Panc1 (cell line): ENCODE data around the gene NOL9. TPM values are rescaled to one million over a fixed set of nuclear protein-coding genes. Genes with fewer than 3 reads are reported as not detected.
"Not testable (repeated sequence)": the region's sequence is repeated elsewhere in the genome, so short reads cannot be mapped to it uniquely, and the experiment has no call there.

Source experiments
- ATAC-seq: fragments of 200-7000 bp; cut with Tn5 transposase; 2 replicates; pipeline ENCODE4 v1.9.1; 2020; ENCODE audit warnings: mild to moderate bottlenecking, moderate library complexity
- BruUV-seq: library from RNA; stranded (reverse); fragments of 400-500 nt; replicated peaks from 2 replicates; lab custom pipeline; 2021; lab: Mats Ljungman, UMichigan
- CTCF ChIA-PET: fragments of 300-600 bp; sonication (Branson Sonifier 250); formaldehyde crosslinking; loops from one replicate; lab custom pipeline; 2022; ENCODE audit warnings: antibody characterized with exemption; lab: Charles Lee
- POLR2A ChIA-PET: fragments of 300-600 bp; sonication (Branson Sonifier 250); formaldehyde crosslinking; loops from one replicate; lab custom pipeline; 2022; ENCODE audit warnings: antibody characterized with exemption; lab: Charles Lee
- DNase-seq: peaks from one replicate; pipeline ENCODE4 v3.0.0-alpha.2; 2010; ENCODE audit warnings: low read depth, low spot score
- H3K27ac ChIP-seq: 2 replicates; pipeline ENCODE4 v1.5.1; 2011; ENCODE audit warnings: mild to moderate bottlenecking, low read length, inconsistent platforms
- H3K27me3 ChIP-seq: fragments of 200-500 bp; sonication (Bioruptor generic); 2 replicates; pipeline ENCODE4 v1.6.0; 2014; ENCODE audit warnings: low read length, inconsistent platforms; ENCODE audit not compliant: control insufficient read depth, insufficient read depth
- H3K36me3 ChIP-seq: fragments of 200-500 bp; sonication (Bioruptor generic); 2 replicates; pipeline ENCODE4 v1.5.1; 2014; ENCODE audit warnings: inconsistent platforms, mild to moderate bottlenecking, low read length, moderate library complexity; ENCODE audit not compliant: control insufficient read depth, insufficient read depth
- H3K4me1 ChIP-seq: 2 replicates; pipeline ENCODE4 v1.5.1; 2011; ENCODE audit warnings: inconsistent platforms, mild to moderate bottlenecking, low read length, moderate library complexity; ENCODE audit not compliant: control insufficient read depth, insufficient read depth
- H3K4me3 ChIP-seq, 2 experiments: 2 replicates each; pipeline ENCODE4 v1.5.1; 2011 to 2012; ENCODE audit warnings: low read depth in 2 of 2, low read length in 2 of 2, mild to moderate bottlenecking in 2 of 2, inconsistent platforms in 1 of 2, moderate library complexity in 1 of 2
- H3K9me3 ChIP-seq: fragments of 200-500 bp; sonication (Bioruptor generic); 2 replicates; pipeline ENCODE4 v1.5.1; 2014; ENCODE audit warnings: low read depth, mild to moderate bottlenecking, inconsistent platforms, low read length, moderate library complexity; ENCODE audit not compliant: control insufficient read depth, insufficient read depth
- POLR2AphosphoS5 ChIP-seq: IDR thresholded peaks from 2 replicates; pipeline ENCODE4 v1.6.1; 2012; ENCODE audit warnings: mild to moderate bottlenecking, low read depth, low read length, moderate library complexity
- REST ChIP-seq, 2 experiments: IDR thresholded peaks; 2 replicates each; pipeline ENCODE4 v1.6.1; 2011 to 2012; ENCODE audit warnings: low read depth in 2 of 2, control low read depth in 1 of 2, low read length in 1 of 2, mild to moderate bottlenecking in 1 of 2, moderate library complexity in 1 of 2; ENCODE audit not compliant: insufficient read depth in 1 of 2
- SIN3A ChIP-seq: IDR thresholded peaks from 2 replicates; pipeline ENCODE4 v1.6.1; 2012; ENCODE audit warnings: low read depth, mild to moderate bottlenecking, low read length, moderate library complexity, borderline replicate concordance; ENCODE audit not compliant: insufficient read depth
- TCF7L2 ChIP-seq: IDR thresholded peaks from 2 replicates; pipeline ENCODE4 v1.6.1; 2011; ENCODE audit warnings: mild to moderate bottlenecking, low read depth, low read length, inconsistent platforms
- in situ Hi-C: cut with HindIII; loops from 2 replicates; pipeline ENCODE4 v1.10.0; 2016; ENCODE audit warnings: low sequenced_read_pairs, low pct_unique_long_range_greater_than_20kb
- intact Hi-C: fragments of 100-400 bp; cut with micrococcal nuclease; formaldehyde crosslinking; loops from one replicate; pipeline ENCODE4 v1.10.0; 2022; ENCODE audit not compliant: unreplicated experiment
- total RNA-seq: library from RNA; stranded (reverse); gene quantifications from one replicate; pipeline ENCODE4 v1.2.1, GENCODE V29; 2021; ENCODE audit not compliant: unreplicated experiment
- TF ChIP-seq, protein P1 (sequence below): fragments of 450-650 bp; IDR thresholded peaks from 2 replicates; pipeline ENCODE4 v1.5.1; 2017; ENCODE audit warnings: mild to moderate bottlenecking

The NOL9 gene
- total RNA-seq, 1 experiment from 2014 or later = 46.4 TPM

- no TSS peak for BruUV-seq
- DNase-seq (peak; percentile 90), ATAC-seq (peak; percentile 49)
- TF ChIP-seq TCF7L2 = no peak
- no peak for TF ChIP-seq REST (IDR thresholded peaks at IDR 0.05; ENCODE audit: insufficient read depth in 1 of 2, low read depth in 2 of 2, low read length in 1 of 2)
- 0 out of 2 replicates have a peak, but pooled peaks have one; percentile 12 for TF ChIP-seq SIN3A
- Histone ChIP-seq H3K27me3 (no peaks in the 10 kb centered on the region), H3K9me3 (no peaks in the 10 kb centered on the region), H3K4me1 (peaks cover 27% of the 10 kb centered on the region), H3K27ac (peak overlapping the region; percentile 90), H3K4me3 (peak overlapping the region; percentile 61 to 96), H3K36me3 (no peaks in the 10 kb centered on the region; the same call in 1 of the 2 replicates)
- intact Hi-C loops (no loop called here), in situ Hi-C loops (no loop called here)
- ChIA-PET CTCF (interaction anchor here (0.6 kb wide), 1 partner anchor 13 kb away, joined by 3 read pairs; the partner anchor contains the start of gene PHF13), POLR2A (no interaction called here)
Observed at GRCh38 chr1:6601049-6601922, 47.0 kb upstream of the NOL9 start.

- no peak for DNase-seq
- Histone ChIP-seq H3K27ac (peak overlapping the region; percentile 90), H3K4me1 (peaks cover 27% of the 10 kb centered on the region), H3K4me3 (peak overlapping the region; percentile 61 to 96), H3K9me3 (no peaks in the 10 kb centered on the region), H3K27me3 (no peaks in the 10 kb centered on the region), H3K36me3 (no peaks in the 10 kb centered on the region; the same call in 1 of the 2 replicates)
- TSS peak; percentile 68 for BruUV-seq
- POLR2A ChIA-PET = no interaction called here
- in situ Hi-C loops (no loop called here), intact Hi-C loops (no loop called here)
- ATAC-seq = no peak
- TF ChIP-seq, protein P1, sequence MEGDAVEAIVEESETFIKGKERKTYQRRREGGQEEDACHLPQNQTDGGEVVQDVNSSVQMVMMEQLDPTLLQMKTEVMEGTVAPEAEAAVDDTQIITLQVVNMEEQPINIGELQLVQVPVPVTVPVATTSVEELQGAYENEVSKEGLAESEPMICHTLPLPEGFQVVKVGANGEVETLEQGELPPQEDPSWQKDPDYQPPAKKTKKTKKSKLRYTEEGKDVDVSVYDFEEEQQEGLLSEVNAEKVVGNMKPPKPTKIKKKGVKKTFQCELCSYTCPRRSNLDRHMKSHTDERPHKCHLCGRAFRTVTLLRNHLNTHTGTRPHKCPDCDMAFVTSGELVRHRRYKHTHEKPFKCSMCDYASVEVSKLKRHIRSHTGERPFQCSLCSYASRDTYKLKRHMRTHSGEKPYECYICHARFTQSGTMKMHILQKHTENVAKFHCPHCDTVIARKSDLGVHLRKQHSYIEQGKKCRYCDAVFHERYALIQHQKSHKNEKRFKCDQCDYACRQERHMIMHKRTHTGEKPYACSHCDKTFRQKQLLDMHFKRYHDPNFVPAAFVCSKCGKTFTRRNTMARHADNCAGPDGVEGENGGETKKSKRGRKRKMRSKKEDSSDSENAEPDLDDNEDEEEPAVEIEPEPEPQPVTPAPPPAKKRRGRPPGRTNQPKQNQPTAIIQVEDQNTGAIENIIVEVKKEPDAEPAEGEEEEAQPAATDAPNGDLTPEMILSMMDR = no peak
- TF ChIP-seq POLR2AphosphoS5 (no peak), TCF7L2 (no peak), SIN3A (no peak), REST (IDR thresholded peaks at IDR 0.05; ENCODE audit: insufficient read depth in 1 of 2, low read depth in 2 of 2, low read length in 1 of 2) (no peak)
- CTCF ChIA-PET = interaction anchor here (0.5 kb wide), 1 partner anchor 47 kb away, joined by 5 read pairs; no protein-coding TSS in a partner anchor
Observed at GRCh38 chr1:6600410-6601048, 46.2 kb upstream of the NOL9 start.

- CTCF ChIA-PET = not testable (repeated sequence)
Observed at GRCh38 chr1:6599991-6600390, 45.7 kb upstream of the NOL9 start.

More at GRCh38 chr1:6599991-6600390, 45.7 kb upstream of the NOL9 start:
- H3K27me3 ChIP-seq, in situ Hi-C loops, H3K36me3 ChIP-seq, H3K27ac ChIP-seq, H3K9me3 ChIP-seq, POLR2A ChIA-PET, intact Hi-C loops, ATAC-seq, BruUV-seq, DNase-seq: not testable (repeated sequence)
- Histone ChIP-seq H3K4me3 (peak overlapping the region; percentile 61 to 96), H3K4me1 (peaks cover 27% of the 10 kb centered on the region)
